Measurements from ENCODE around the gene DENND5A.

DNA sequence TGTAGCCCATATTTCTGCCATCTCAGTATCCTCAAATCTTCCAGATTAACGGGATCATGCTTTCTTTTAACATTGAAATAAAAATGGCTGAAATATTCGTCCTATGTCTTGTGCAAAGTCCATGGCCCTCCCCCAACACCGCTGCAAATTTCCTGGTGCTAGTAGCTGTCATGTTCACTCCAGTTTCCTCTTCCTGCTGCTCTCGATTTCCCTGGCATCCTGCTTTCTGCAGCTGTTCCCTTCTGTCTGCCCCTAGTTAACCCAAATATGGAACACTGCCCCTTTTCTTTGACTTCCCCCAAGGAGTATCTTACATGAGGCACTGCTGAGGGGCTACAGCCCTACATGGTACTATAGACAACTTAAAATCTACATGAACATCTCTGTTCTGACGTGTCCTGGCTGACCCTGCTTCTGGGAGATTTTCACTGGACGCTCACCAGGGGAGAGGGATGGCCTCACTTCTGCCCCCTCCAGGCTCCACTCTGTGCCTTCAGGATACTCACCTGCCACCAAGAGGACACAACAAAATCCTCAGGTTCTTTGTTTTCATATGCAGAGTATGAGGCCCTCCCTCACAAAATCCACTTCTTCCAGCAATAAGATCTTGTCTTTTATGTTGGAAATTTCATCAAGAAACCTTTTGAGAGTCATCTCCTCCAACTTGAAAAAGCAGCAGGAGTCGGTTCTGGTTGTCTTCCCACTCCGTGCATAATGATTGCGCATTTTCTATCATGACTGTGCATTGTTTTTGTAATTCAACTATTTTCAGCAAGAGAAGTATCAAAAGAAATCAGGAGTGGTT lies 144.3 kb downstream of the DENND5A start:
- TF ChIP-seq, protein P1, sequence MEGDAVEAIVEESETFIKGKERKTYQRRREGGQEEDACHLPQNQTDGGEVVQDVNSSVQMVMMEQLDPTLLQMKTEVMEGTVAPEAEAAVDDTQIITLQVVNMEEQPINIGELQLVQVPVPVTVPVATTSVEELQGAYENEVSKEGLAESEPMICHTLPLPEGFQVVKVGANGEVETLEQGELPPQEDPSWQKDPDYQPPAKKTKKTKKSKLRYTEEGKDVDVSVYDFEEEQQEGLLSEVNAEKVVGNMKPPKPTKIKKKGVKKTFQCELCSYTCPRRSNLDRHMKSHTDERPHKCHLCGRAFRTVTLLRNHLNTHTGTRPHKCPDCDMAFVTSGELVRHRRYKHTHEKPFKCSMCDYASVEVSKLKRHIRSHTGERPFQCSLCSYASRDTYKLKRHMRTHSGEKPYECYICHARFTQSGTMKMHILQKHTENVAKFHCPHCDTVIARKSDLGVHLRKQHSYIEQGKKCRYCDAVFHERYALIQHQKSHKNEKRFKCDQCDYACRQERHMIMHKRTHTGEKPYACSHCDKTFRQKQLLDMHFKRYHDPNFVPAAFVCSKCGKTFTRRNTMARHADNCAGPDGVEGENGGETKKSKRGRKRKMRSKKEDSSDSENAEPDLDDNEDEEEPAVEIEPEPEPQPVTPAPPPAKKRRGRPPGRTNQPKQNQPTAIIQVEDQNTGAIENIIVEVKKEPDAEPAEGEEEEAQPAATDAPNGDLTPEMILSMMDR (conservative IDR thresholded peaks at IDR 0.05 in 1 of 2, IDR thresholded peaks at IDR 0.05 in 1 of 2; ENCODE audit: low read depth in 1 of 2, low read length in 2 of 2) = peak; percentile 4 to 26
- TF ChIP-seq EZH2 (IDR thresholded peaks at IDR 0.05; ENCODE audit: low read length, missing control alignments) = no peak
